Measurements from ENCODE around the gene ALK.

- TF ChIP-seq PRDM2 (tag by site-specific recombination; IDR thresholded peaks at IDR 0.05; ENCODE audit: borderline replicate concordance) (no peak), ZNF426 (tag by site-specific recombination; IDR thresholded peaks at IDR 0.05) (no peak), CTCF (tag by site-specific recombination; IDR thresholded peaks at IDR 0.05) (no peak), ZNF510 (tag by site-specific recombination; IDR thresholded peaks at IDR 0.05; ENCODE audit: insufficient replicate concordance) (no peak), ZBTB8A (tag by site-specific recombination; IDR thresholded peaks at IDR 0.05) (no peak), SETDB1 (IDR thresholded peaks at IDR 0.05; ENCODE audit: insufficient read length, low read length) (no peak), PRDM4 (tag by site-specific recombination; IDR thresholded peaks at IDR 0.05) (no peak), FEZF1 (tag by site-specific recombination; IDR thresholded peaks at IDR 0.05) (no peak), ZNF404 (tag by site-specific recombination; IDR thresholded peaks at IDR 0.05) (no peak), ZNF580 (tag by site-specific recombination; IDR thresholded peaks at IDR 0.05) (no peak), PRDM6 (tag by site-specific recombination; IDR thresholded peaks at IDR 0.05) (no peak), ZNF692 (tag by site-specific recombination; IDR thresholded peaks at IDR 0.05) (no peak)
These were observed 649.1 kb downstream of the ALK start for GRCh38 chr2:29272311-29272710.

All from HEK293 (cell line).